Activated naive CD4-positive, alpha-beta T cell treated with anti-CD3 and anti-CD28 coated beads, Interleukin-2, amount 10 ng/mL, durations not matched to agents 7 days and 5 days (primary cell): ENCODE measurements around the gene PKD2L2.
A peak's percentile ranks its signal among the peaks of the same experiment; 100 is the strongest.
"Not testable (repeated sequence)": the region's sequence is repeated elsewhere in the genome, so short reads cannot be mapped to it uniquely, and the experiment has no call there.

Source experiments
- CTCF ChIA-PET: fragments of 350-600 bp; sonication (Branson Sonifier 250); formaldehyde crosslinking; loops from one replicate; lab custom pipeline; 2021; ENCODE audit warnings: antibody characterized with exemption; lab: Charles Lee
- DNase-seq: peaks from one replicate; pipeline ENCODE4 v3.0.0-alpha.2; 2020
- H3K27ac Mint-ChIP-seq: one replicate; pipeline ENCODE4 v1.8.0; 2021; ENCODE audit warnings: mild to moderate bottlenecking, moderate library complexity, mixed read lengths
- H3K27me3 Mint-ChIP-seq: one replicate; pipeline ENCODE4 v1.8.0; 2021; ENCODE audit warnings: mild to moderate bottlenecking, mixed read lengths
- H3K36me3 Mint-ChIP-seq: one replicate; pipeline ENCODE4 v1.8.0; 2021; ENCODE audit warnings: mixed read lengths
- H3K4me1 Mint-ChIP-seq: one replicate; pipeline ENCODE4 v1.8.0; 2021; ENCODE audit warnings: mixed read lengths
- H3K4me3 Mint-ChIP-seq: one replicate; pipeline ENCODE4 v1.8.0; 2021; ENCODE audit warnings: mild to moderate bottlenecking, moderate library complexity, mixed read lengths
- H3K9me3 Mint-ChIP-seq: one replicate; pipeline ENCODE4 v1.8.0; 2021; ENCODE audit warnings: mixed read lengths

Gene PKD2L2

GRCh38 chr5:137902408-137903133 is 13.3 kb downstream of the PKD2L2 start:
- Mint-ChIP-seq H3K27me3 (peaks cover 13% of the 10 kb centered on the region), H3K36me3 (no peaks in the 10 kb centered on the region), H3K4me1 (peaks cover 3% of the 10 kb centered on the region), H3K4me3 (no peak overlapping the region), H3K27ac (no peak overlapping the region), H3K9me3 (no peaks in the 10 kb centered on the region)
- CTCF ChIA-PET, result interaction anchor here (1.1 kb wide), 1 partner anchor 42 kb away, joined by 4 read pairs; no protein-coding TSS in a partner anchor
- no peak for DNase-seq

- CTCF ChIA-PET, result no interaction called here
- peaks cover 9% of the 10 kb centered on the region for H3K9me3 Mint-ChIP-seq
- H3K27ac Mint-ChIP-seq, result no peak overlapping the region
- DNase-seq, result no peak
- H3K36me3 Mint-ChIP-seq, result no peaks in the 10 kb centered on the region
- peaks cover 28% of the 10 kb centered on the region for H3K27me3 Mint-ChIP-seq
- no peak overlapping the region for H3K4me3 Mint-ChIP-seq
- no peaks in the 10 kb centered on the region for H3K4me1 Mint-ChIP-seq
Observed at GRCh38 chr5:137914758-137915157, 25.5 kb downstream of the PKD2L2 start.

- Mint-ChIP-seq H3K27me3 (peaks cover 22% of the 10 kb centered on the region), H3K9me3 (peaks cover 9% of the 10 kb centered on the region), H3K27ac (no peak overlapping the region), H3K4me3 (no peak overlapping the region), H3K36me3 (no peaks in the 10 kb centered on the region), H3K4me1 (no peaks in the 10 kb centered on the region)
- DNase-seq, result no peak
- CTCF ChIA-PET, result interaction anchor here (0.6 kb wide), 1 partner anchor 23 kb away, joined by 3 read pairs; no protein-coding TSS in a partner anchor
Observed at GRCh38 chr5:137916923-137917322, 27.7 kb downstream of the PKD2L2 start.

GRCh38 chr5:137921931-137922330 is 32.7 kb downstream of the PKD2L2 start:
- Mint-ChIP-seq H3K27me3 (peaks cover 8% of the 10 kb centered on the region), H3K4me3 (no peak overlapping the region), H3K9me3 (peaks cover 3% of the 10 kb centered on the region), H3K4me1 (no peaks in the 10 kb centered on the region), H3K27ac (no peak overlapping the region), H3K36me3 (no peaks in the 10 kb centered on the region)
- CTCF ChIA-PET, result no interaction called here
- no peak for DNase-seq

- H3K4me1 Mint-ChIP-seq, result no peaks in the 10 kb centered on the region
- H3K9me3 Mint-ChIP-seq, result no peaks in the 10 kb centered on the region
- CTCF ChIA-PET, result no interaction called here
Observed at GRCh38 chr5:137923856-137924255, 34.6 kb downstream of the PKD2L2 start.

GRCh38 chr5:137932800-137933199 is 43.5 kb downstream of the PKD2L2 start:
- Mint-ChIP-seq H3K27me3 (no peaks in the 10 kb centered on the region), H3K4me1 (no peaks in the 10 kb centered on the region), H3K27ac (no peak overlapping the region), H3K9me3 (no peaks in the 10 kb centered on the region), H3K4me3 (no peak overlapping the region), H3K36me3 (peaks cover 20% of the 10 kb centered on the region)
- DNase-seq, result no peak
- CTCF ChIA-PET, result interaction anchor here (0.6 to 0.9 kb wide), 2 partner anchors 303 to 447 kb away, joined by 3 to 4 read pairs; no protein-coding TSS in a partner anchor

More at GRCh38 chr5:137923856-137924255, 34.6 kb downstream of the PKD2L2 start:
- no peaks in the 10 kb centered on the region for H3K27me3 Mint-ChIP-seq
- no peak overlapping the region for H3K4me3 Mint-ChIP-seq
- no peak for DNase-seq
- peaks cover 2% of the 10 kb centered on the region for H3K36me3 Mint-ChIP-seq
- no peak overlapping the region for H3K27ac Mint-ChIP-seq

- Mint-ChIP-seq H3K27me3 (no peaks in the 10 kb centered on the region), H3K36me3 (peaks cover 19% of the 10 kb centered on the region), H3K27ac (no peak overlapping the region), H3K4me3 (no peak overlapping the region), H3K4me1 (no peaks in the 10 kb centered on the region), H3K9me3 (no peaks in the 10 kb centered on the region)
- DNase-seq, result no peak
- CTCF ChIA-PET, result interaction anchor here (0.6 to 1.0 kb wide), 3 partner anchors 191 to 446 kb away, joined by 3 to 4 read pairs (median 3); no protein-coding TSS in a partner anchor
Observed at GRCh38 chr5:137933491-137933911, 44.2 kb downstream of the PKD2L2 start.

GRCh38 chr5:137935190-137935589 is 45.9 kb downstream of the PKD2L2 start:
- Mint-ChIP-seq H3K27me3 (no peaks in the 10 kb centered on the region), H3K27ac (peak overlapping the region; percentile 59), H3K4me3 (no peak overlapping the region), H3K36me3 (peaks cover 34% of the 10 kb centered on the region), H3K4me1 (no peaks in the 10 kb centered on the region), H3K9me3 (no peaks in the 10 kb centered on the region)
- CTCF ChIA-PET, result no interaction called here
- DNase-seq, result no peak

GRCh38 chr5:137935694-137936093 is 46.4 kb downstream of the PKD2L2 start:
- no peaks in the 10 kb centered on the region for H3K4me1 Mint-ChIP-seq
- peaks cover 38% of the 10 kb centered on the region for H3K36me3 Mint-ChIP-seq
- DNase-seq, result no peak
- H3K4me3 Mint-ChIP-seq, result no peak overlapping the region
- H3K27ac Mint-ChIP-seq, result no peak overlapping the region
- H3K27me3 Mint-ChIP-seq, result no peaks in the 10 kb centered on the region
- no peaks in the 10 kb centered on the region for H3K9me3 Mint-ChIP-seq
- CTCF ChIA-PET, result interaction anchor here (0.6 kb wide), 1 partner anchor 340 kb away, joined by 3 read pairs; no protein-coding TSS in a partner anchor

GRCh38 chr5:137937994-137938750 is 48.9 kb downstream of the PKD2L2 start:
- Mint-ChIP-seq H3K9me3 (no peaks in the 10 kb centered on the region), H3K4me1 (no peaks in the 10 kb centered on the region), H3K27ac (no peak overlapping the region), H3K27me3 (no peaks in the 10 kb centered on the region), H3K4me3 (no peak overlapping the region), H3K36me3 (peaks cover 57% of the 10 kb centered on the region)
- no peak for DNase-seq
- CTCF ChIA-PET, result interaction anchor here (1.7 kb wide), 1 partner anchor 159 kb away, joined by 6 read pairs; no protein-coding TSS in a partner anchor

GRCh38 chr5:137938751-137939143 is 49.5 kb downstream of the PKD2L2 start:
- no peaks in the 10 kb centered on the region for H3K9me3 Mint-ChIP-seq
- no peaks in the 10 kb centered on the region for H3K4me1 Mint-ChIP-seq
- H3K4me3 Mint-ChIP-seq, result no peak overlapping the region
- H3K27me3 Mint-ChIP-seq, result no peaks in the 10 kb centered on the region
- DNase-seq, result no peak
- H3K27ac Mint-ChIP-seq, result no peak overlapping the region
- H3K36me3 Mint-ChIP-seq, result peaks cover 58% of the 10 kb centered on the region
- CTCF ChIA-PET, result interaction anchor here (1.7 kb wide), 1 partner anchor 160 kb away, joined by 6 read pairs; no protein-coding TSS in a partner anchor

- CTCF ChIA-PET, result no interaction called here
- DNase-seq, result no peak
- Mint-ChIP-seq H3K27ac (no peak overlapping the region), H3K4me1 (no peaks in the 10 kb centered on the region), H3K27me3 (no peaks in the 10 kb centered on the region), H3K4me3 (no peak overlapping the region), H3K36me3 (peaks cover 64% of the 10 kb centered on the region), H3K9me3 (no peaks in the 10 kb centered on the region)
Observed at GRCh38 chr5:137939331-137939730, 50.1 kb downstream of the PKD2L2 start.

- H3K9me3 Mint-ChIP-seq, H3K4me3 Mint-ChIP-seq, H3K4me1 Mint-ChIP-seq, H3K27me3 Mint-ChIP-seq, DNase-seq: not testable (repeated sequence)
- Mint-ChIP-seq H3K36me3 (peaks cover 78% of the 10 kb centered on the region), H3K27ac (peak overlapping the region; percentile 55)
- CTCF ChIA-PET, result interaction anchor here (0.6 kb wide), 1 partner anchor 41 kb away, joined by 4 read pairs; no protein-coding TSS in a partner anchor
Observed at GRCh38 chr5:137944280-137944679, 55.0 kb downstream of the PKD2L2 start.

GRCh38 chr5:137945825-137946224 is 56.6 kb downstream of the PKD2L2 start:
- no peaks in the 10 kb centered on the region for H3K9me3 Mint-ChIP-seq
- no peak overlapping the region for H3K27ac Mint-ChIP-seq
- no peak overlapping the region for H3K4me3 Mint-ChIP-seq
- H3K27me3 Mint-ChIP-seq, result no peaks in the 10 kb centered on the region
- DNase-seq, result no peak
- CTCF ChIA-PET, result no interaction called here
- H3K4me1 Mint-ChIP-seq, result no peaks in the 10 kb centered on the region
- H3K36me3 Mint-ChIP-seq, result peaks cover 76% of the 10 kb centered on the region
